AG09309 (cell line): Measurements from ENCODE around the gene VASH1.

Experiments used
- DNase-seq: peaks from one replicate; pipeline ENCODE4 v3.0.0-alpha.2; 2010; ENCODE audit warnings: low read depth
- H3K4me3 ChIP-seq: 2 replicates; pipeline ENCODE4 v1.5.1; 2011; ENCODE audit warnings: mild to moderate bottlenecking, low read depth, low read length, moderate library complexity; ENCODE audit not compliant: control insufficient read depth
- CTCF ChIP-seq: IDR thresholded peaks from 2 replicates; pipeline ENCODE4 v1.5.1; 2011; ENCODE audit warnings: mild to moderate bottlenecking, low read depth, low read length, inconsistent platforms; ENCODE audit not compliant: insufficient read depth, control insufficient read depth; ENCODE audit errors: missing control alignments

VASH1 gene

GRCh38 chr14:76779221-76780057, 18.2 kb downstream of the VASH1 start:
- TF ChIP-seq CTCF = no peak
- H3K4me3 ChIP-seq = no peak overlapping the region
- DNase-seq = no peak

GRCh38 chr14:76780058-76780345, 18.7 kb downstream of the VASH1 start:
- H3K4me3 ChIP-seq = no peak overlapping the region
- TF ChIP-seq CTCF = no peak
- DNase-seq = no peak

GRCh38 chr14:76780360-76780759, 19.1 kb downstream of the VASH1 start:
- TF ChIP-seq CTCF = no peak
- no peak for DNase-seq
- H3K4me3 ChIP-seq = no peak overlapping the region

- no peak for DNase-seq
- no peak for TF ChIP-seq CTCF
These were observed 19.8 kb downstream of the VASH1 start for GRCh38 chr14:76780875-76781647.

GRCh38 chr14:76781648-76782051, 20.4 kb downstream of the VASH1 start:
- no peak for DNase-seq
- no peak for TF ChIP-seq CTCF
- H3K4me3 ChIP-seq = no peak overlapping the region

More at GRCh38 chr14:76780875-76781647, 19.8 kb downstream of the VASH1 start:
- no peak overlapping the region for H3K4me3 ChIP-seq

GRCh38 chr14:76782115-76782884, 21.0 kb downstream of the VASH1 start:
- TF ChIP-seq CTCF = no peak
- no peak for DNase-seq
- H3K4me3 ChIP-seq = no peak overlapping the region
